ENCODE data around the gene CALN1. TPM values are rescaled to one million over a fixed set of nuclear protein-coding genes. Genes with fewer than 3 reads are reported as not detected.

CALN1 gene
- total RNA-seq, 1 experiment from 2014 or later, result not detected

DNA sequence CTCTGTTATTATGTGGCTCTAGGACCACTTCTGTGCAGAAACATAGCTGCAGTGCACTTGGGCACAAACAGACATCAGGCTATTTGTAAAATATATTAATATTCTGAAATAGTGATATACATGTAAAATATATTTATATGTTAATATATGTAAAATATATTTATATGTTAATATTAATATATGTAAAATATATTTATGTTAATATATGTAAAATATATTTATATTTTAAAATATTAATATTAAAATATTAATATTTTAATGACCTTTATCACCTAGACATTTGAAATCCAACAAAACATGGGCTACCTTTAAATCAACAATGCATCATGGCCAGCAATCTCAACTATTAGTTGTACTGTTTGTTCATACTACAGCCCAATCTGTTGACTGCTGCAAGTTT lies 347.2 kb downstream of the CALN1 start:
- TF ChIP-seq, protein P1, sequence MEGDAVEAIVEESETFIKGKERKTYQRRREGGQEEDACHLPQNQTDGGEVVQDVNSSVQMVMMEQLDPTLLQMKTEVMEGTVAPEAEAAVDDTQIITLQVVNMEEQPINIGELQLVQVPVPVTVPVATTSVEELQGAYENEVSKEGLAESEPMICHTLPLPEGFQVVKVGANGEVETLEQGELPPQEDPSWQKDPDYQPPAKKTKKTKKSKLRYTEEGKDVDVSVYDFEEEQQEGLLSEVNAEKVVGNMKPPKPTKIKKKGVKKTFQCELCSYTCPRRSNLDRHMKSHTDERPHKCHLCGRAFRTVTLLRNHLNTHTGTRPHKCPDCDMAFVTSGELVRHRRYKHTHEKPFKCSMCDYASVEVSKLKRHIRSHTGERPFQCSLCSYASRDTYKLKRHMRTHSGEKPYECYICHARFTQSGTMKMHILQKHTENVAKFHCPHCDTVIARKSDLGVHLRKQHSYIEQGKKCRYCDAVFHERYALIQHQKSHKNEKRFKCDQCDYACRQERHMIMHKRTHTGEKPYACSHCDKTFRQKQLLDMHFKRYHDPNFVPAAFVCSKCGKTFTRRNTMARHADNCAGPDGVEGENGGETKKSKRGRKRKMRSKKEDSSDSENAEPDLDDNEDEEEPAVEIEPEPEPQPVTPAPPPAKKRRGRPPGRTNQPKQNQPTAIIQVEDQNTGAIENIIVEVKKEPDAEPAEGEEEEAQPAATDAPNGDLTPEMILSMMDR (IDR thresholded peaks at IDR 0.05; ENCODE audit: insufficient read depth in 1 of 2, low read depth in 1 of 2, low read length in 1 of 2, severe bottlenecking in 1 of 2, unreplicated experiment in 1 of 2), result no peak
- Mint-ChIP-seq H3K4me1 (ENCODE audit: low read depth, unreplicated experiment) (no peaks in the 10 kb centered on the region), H3K36me3 (ENCODE audit: insufficient read depth, unreplicated experiment) (no peaks in the 10 kb centered on the region), H3K27ac (ENCODE audit: unreplicated experiment) (no peak overlapping the region), H3K4me3 (ENCODE audit: unreplicated experiment) (no peak overlapping the region), H3K9me3 (ENCODE audit: unreplicated experiment) (peaks cover 8% of the 10 kb centered on the region), H3K27me3 (ENCODE audit: insufficient read depth, unreplicated experiment) (no peaks in the 10 kb centered on the region)
- H3K9me3 ChIP-seq, result no peaks in the 10 kb centered on the region
- POLR2A ChIA-PET, result no interaction called here
- CTCF ChIA-PET, result no interaction called here
- intact Hi-C loops (cut with micrococcal nuclease; ENCODE audit: unreplicated experiment), result no loop called here
- no peaks in the 10 kb centered on the region for H3K36me3 ChIP-seq (ENCODE audit: control insufficient read depth, insufficient read depth, low read length)
- H3K4me1 ChIP-seq, result no peaks in the 10 kb centered on the region
- no TSS peak for BruUV-seq (replicated peaks)
- H3K27me3 ChIP-seq (replicated peaks; ENCODE audit: control insufficient read depth, insufficient read depth, low read length), result no peaks in the 10 kb centered on the region
- no peak for DNase-seq
- no peak overlapping the region for H3K4me3 ChIP-seq (ENCODE audit: low read depth, low read length)

DNA sequence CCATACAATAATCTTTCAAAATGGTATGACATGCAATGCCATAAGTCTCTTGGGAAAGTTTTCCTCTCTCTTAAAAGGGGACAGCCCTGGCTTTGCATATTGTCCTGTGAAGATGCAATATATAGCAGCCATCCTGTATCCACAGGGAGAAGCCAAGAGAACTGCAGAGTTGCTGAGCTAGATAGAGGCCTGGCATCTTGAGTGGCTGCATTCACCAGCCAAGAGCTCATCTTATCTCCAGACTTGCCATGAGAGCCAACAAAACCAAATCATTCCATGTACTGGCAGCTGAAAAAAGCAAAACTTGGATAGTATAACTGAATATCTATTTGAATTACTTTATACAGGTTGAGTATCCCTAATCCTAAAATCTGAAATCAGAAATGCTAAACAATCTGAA lies 348.8 kb downstream of the CALN1 start:
- DNase-seq, result no peak
- Mint-ChIP-seq H3K9me3 (ENCODE audit: unreplicated experiment) (peaks cover 8% of the 10 kb centered on the region), H3K4me1 (ENCODE audit: low read depth, unreplicated experiment) (no peaks in the 10 kb centered on the region), H3K27me3 (ENCODE audit: insufficient read depth, unreplicated experiment) (no peaks in the 10 kb centered on the region), H3K27ac (ENCODE audit: unreplicated experiment) (no peak overlapping the region), H3K36me3 (ENCODE audit: insufficient read depth, unreplicated experiment) (no peaks in the 10 kb centered on the region), H3K4me3 (ENCODE audit: unreplicated experiment) (no peak overlapping the region)
- no peaks in the 10 kb centered on the region for H3K9me3 ChIP-seq
- H3K36me3 ChIP-seq (ENCODE audit: control insufficient read depth, insufficient read depth, low read length), result no peaks in the 10 kb centered on the region
- H3K27me3 ChIP-seq (replicated peaks; ENCODE audit: control insufficient read depth, insufficient read depth, low read length), result no peaks in the 10 kb centered on the region
- no TSS peak for BruUV-seq (replicated peaks)
- intact Hi-C loops (cut with micrococcal nuclease; ENCODE audit: unreplicated experiment), result no loop called here
- no peaks in the 10 kb centered on the region for H3K4me1 ChIP-seq
- POLR2A ChIA-PET, result no interaction called here
- no peak overlapping the region for H3K4me3 ChIP-seq (ENCODE audit: low read depth, low read length)
- CTCF ChIA-PET, result no interaction called here
- TF ChIP-seq, protein P1 (IDR thresholded peaks at IDR 0.05; ENCODE audit: insufficient read depth in 1 of 2, low read depth in 1 of 2, low read length in 1 of 2, severe bottlenecking in 1 of 2, unreplicated experiment in 1 of 2), result no peak

DNA sequence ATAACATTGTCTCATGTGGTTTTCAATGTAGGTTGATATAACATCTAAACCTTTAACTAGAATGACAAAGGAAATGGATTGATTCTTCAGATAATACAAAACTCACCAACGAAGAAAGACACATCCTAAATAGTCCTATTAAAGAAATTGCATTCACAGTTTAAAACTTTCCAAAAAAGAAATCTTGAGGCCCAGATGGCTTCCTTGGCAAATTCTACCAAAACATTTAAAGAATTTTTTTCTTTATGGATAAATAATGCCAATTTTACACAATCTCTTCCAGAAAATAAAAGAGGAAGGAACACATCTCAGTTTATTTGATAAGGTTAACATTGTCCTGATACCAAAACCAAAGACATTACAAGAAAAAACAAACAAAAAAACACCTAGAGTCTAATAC lies 349.5 kb downstream of the CALN1 start:
- ChIA-PET CTCF (no interaction called here), POLR2A (no interaction called here)
- H3K4me1 ChIP-seq, result no peaks in the 10 kb centered on the region
- Mint-ChIP-seq H3K4me1 (ENCODE audit: low read depth, unreplicated experiment) (no peaks in the 10 kb centered on the region), H3K9me3 (ENCODE audit: unreplicated experiment) (peaks cover 8% of the 10 kb centered on the region), H3K36me3 (ENCODE audit: insufficient read depth, unreplicated experiment) (no peaks in the 10 kb centered on the region), H3K27me3 (ENCODE audit: insufficient read depth, unreplicated experiment) (no peaks in the 10 kb centered on the region), H3K4me3 (ENCODE audit: unreplicated experiment) (no peak overlapping the region), H3K27ac (ENCODE audit: unreplicated experiment) (no peak overlapping the region)
- TF ChIP-seq, protein P1 (IDR thresholded peaks at IDR 0.05; ENCODE audit: insufficient read depth in 1 of 2, low read depth in 1 of 2, low read length in 1 of 2, severe bottlenecking in 1 of 2, unreplicated experiment in 1 of 2), result no peak
- no peaks in the 10 kb centered on the region for H3K27me3 ChIP-seq (replicated peaks; ENCODE audit: control insufficient read depth, insufficient read depth, low read length)
- BruUV-seq (replicated peaks), result no TSS peak
- no peaks in the 10 kb centered on the region for H3K36me3 ChIP-seq (ENCODE audit: control insufficient read depth, insufficient read depth, low read length)
- H3K4me3 ChIP-seq (ENCODE audit: low read depth, low read length), result no peak overlapping the region
- no peak for DNase-seq
- intact Hi-C loops (cut with micrococcal nuclease; ENCODE audit: unreplicated experiment), result no loop called here
- no peaks in the 10 kb centered on the region for H3K9me3 ChIP-seq

All from Caco-2 (cell line).